Liver (tissue), 9 donors: ENCODE data around the gene HS3ST6. TPM values are rescaled to one million over a fixed set of nuclear protein-coding genes. Genes with fewer than 3 reads are reported as not detected.

Source experiments
- DNase-seq: peaks from one replicate; pipeline ENCODE4 v3.0.0-alpha.2; 2017; ENCODE audit warnings: low spot score
- H3K27ac ChIP-seq, 2 donors: one replicate each; pipeline ENCODE4 v1.7.0; 2013; ENCODE audit warnings: inconsistent platforms in 2 of 2, low read length in 2 of 2, control low read depth in 1 of 2, low read depth in 1 of 2, mild to moderate bottlenecking in 1 of 2
- H3K27me3 ChIP-seq, 4 donors: one replicate each; pipeline versions ENCODE4 v1.6.1 to v1.7.0; 2013; ENCODE audit warnings: low read length in 3 of 4, inconsistent platforms in 1 of 4, mild to moderate bottlenecking in 1 of 4, moderate library complexity in 1 of 4; ENCODE audit not compliant: control insufficient read depth in 4 of 4, insufficient read depth in 4 of 4
- H3K36me3 ChIP-seq, 4 donors: one replicate each; pipeline versions ENCODE4 v1.6.1 to v1.7.0; 2013; ENCODE audit warnings: low read length in 3 of 4, mild to moderate bottlenecking in 3 of 4, low read depth in 1 of 4, moderate library complexity in 1 of 4; ENCODE audit not compliant: control insufficient read depth in 4 of 4, insufficient read depth in 3 of 4
- H3K4me1 ChIP-seq, 4 donors: one replicate each; pipeline versions ENCODE4 v1.6.1 to v1.7.0; 2013; ENCODE audit warnings: low read length in 3 of 4, mild to moderate bottlenecking in 3 of 4, moderate library complexity in 1 of 4; ENCODE audit not compliant: control insufficient read depth in 4 of 4, insufficient read depth in 4 of 4
- H3K4me3 ChIP-seq, 3 donors: one replicate each; pipeline versions ENCODE4 v1.6.1 to v1.7.0; 2013; ENCODE audit warnings: low read length in 3 of 3, control low read depth in 1 of 3, low read depth in 1 of 3, mild to moderate bottlenecking in 1 of 3
- H3K9ac ChIP-seq, 2 donors: one replicate each; pipeline ENCODE4 v1.7.0; 2013; ENCODE audit warnings: low read length in 2 of 2, mild to moderate bottlenecking in 2 of 2, moderate library complexity in 2 of 2, control low read depth in 1 of 2, low read depth in 1 of 2
- H3K9me3 ChIP-seq, 4 donors: one replicate each; pipeline versions ENCODE4 v1.6.1 to v1.7.0; 2013; ENCODE audit warnings: low read length in 3 of 4; ENCODE audit not compliant: control insufficient read depth in 4 of 4
- CTCF ChIP-seq: fragments of 150-350 bp; IDR thresholded peaks from 2 replicates; pipeline ENCODE4 v1.5.1; 2017; ENCODE audit warnings: improper control_type of control experiment, low read depth, low read length; ENCODE audit not compliant: missing input control
- EGR1 ChIP-seq, 2 donors: IDR thresholded peaks; 2 replicates each; pipeline ENCODE4 v1.6.1; 2016 to 2018; ENCODE audit warnings: antibody characterized with exemption in 2 of 2, low read depth in 2 of 2
- FOXA1 ChIP-seq: IDR thresholded peaks from 2 replicates; pipeline ENCODE4 v1.6.1; 2016; ENCODE audit warnings: antibody characterized with exemption
- FOXA2 ChIP-seq: IDR thresholded peaks from 2 replicates; pipeline ENCODE4 v1.6.1; 2016; ENCODE audit warnings: antibody characterized with exemption
- GABPA ChIP-seq, 2 donors: IDR thresholded peaks in 1 of 2; conservative IDR thresholded peaks in 1 of 2; 2 replicates each; pipeline ENCODE4 v1.6.1; 2016; ENCODE audit warnings: antibody characterized with exemption in 2 of 2, mild to moderate bottlenecking in 1 of 2, moderate library complexity in 1 of 2
- HNF4A ChIP-seq, 2 donors: conservative IDR thresholded peaks; 2 replicates each; pipeline ENCODE4 v1.6.1; 2016; ENCODE audit warnings: antibody characterized with exemption in 2 of 2, mild to moderate bottlenecking in 2 of 2
- HNF4G ChIP-seq: IDR thresholded peaks from 2 replicates; pipeline ENCODE4 v1.6.1; 2016; ENCODE audit warnings: antibody characterized with exemption
- JUND ChIP-seq, 2 donors: IDR thresholded peaks; 2 replicates each; pipeline ENCODE4 v1.6.1; 2016; ENCODE audit warnings: antibody characterized with exemption in 2 of 2
- MAX ChIP-seq: IDR thresholded peaks from 2 replicates; pipeline ENCODE4 v1.6.1; 2016; ENCODE audit warnings: antibody characterized with exemption
- NR2F2 ChIP-seq: IDR thresholded peaks from 2 replicates; pipeline ENCODE4 v1.6.1; 2016; ENCODE audit warnings: antibody characterized with exemption
- RAD21 ChIP-seq, 2 donors: IDR thresholded peaks; 2 replicates each; pipeline ENCODE4 v1.6.1; 2016; ENCODE audit warnings: antibody characterized with exemption in 2 of 2, mild to moderate bottlenecking in 2 of 2
- RXRA ChIP-seq, 2 donors: IDR thresholded peaks; 2 replicates each; pipeline ENCODE4 v1.6.1; 2017 to 2018; ENCODE audit warnings: antibody characterized with exemption in 2 of 2, mild to moderate bottlenecking in 1 of 2
- SP1 ChIP-seq: IDR thresholded peaks from 2 replicates; pipeline ENCODE4 v1.6.1; 2018; ENCODE audit warnings: antibody characterized with exemption, mild to moderate bottlenecking
- TAF1 ChIP-seq: conservative IDR thresholded peaks from 2 replicates; pipeline ENCODE4 v1.6.1; 2016; ENCODE audit warnings: antibody characterized with exemption, mild to moderate bottlenecking
- YY1 ChIP-seq: IDR thresholded peaks from 2 replicates; pipeline ENCODE4 v1.6.1; 2016; ENCODE audit warnings: antibody characterized with exemption, mild to moderate bottlenecking
- WGBS: extraction: QIAGEN DNeasy Blood & Tissue Kit; methylation state at CpG from one replicate; pipeline ENCODE4 v1.1.7; 2013; 5-methylcytosine and 5-hydroxymethylcytosine counted together
- polyA plus RNA-seq, 2 donors: library from polyadenylated mRNA; stranded (reverse) in 1 of 2; unstranded in 1 of 2; fragments of 200-250 nt in 1 of 2; fragments of >200 nt in 1 of 2; fragmentation: Nextera tagmentation in 1 of 2; extraction: Ambion mirVana in 1 of 2; gene quantifications; one replicate each; pipeline versions ENCODE4 v1.2.1 to v1.2.3, GENCODE V29; 2013 to 2015
- total RNA-seq, 2 donors: library from RNA; depleted of rRNA; stranded (reverse); fragments of >200 nt; gene quantifications; one replicate each; pipeline ENCODE4 v1.2.3, GENCODE V29; 2014
- TF ChIP-seq, protein P1 (sequence below): IDR thresholded peaks from 2 replicates; pipeline ENCODE4 v1.6.1; 2016; ENCODE audit warnings: antibody characterized with exemption
- TF ChIP-seq, protein P2 (sequence below): IDR thresholded peaks from 2 replicates; pipeline ENCODE4 v1.6.1; 2016; ENCODE audit warnings: antibody characterized with exemption, mild to moderate bottlenecking
- donor health status: healthy.
- donor health status: healthy.
- donor health status: healthy.
- donor health status: healthy.
- donor health status: healthy.

The HS3ST6 gene
- total and polyA plus RNA-seq, 4 donors: not detected

DNA sequence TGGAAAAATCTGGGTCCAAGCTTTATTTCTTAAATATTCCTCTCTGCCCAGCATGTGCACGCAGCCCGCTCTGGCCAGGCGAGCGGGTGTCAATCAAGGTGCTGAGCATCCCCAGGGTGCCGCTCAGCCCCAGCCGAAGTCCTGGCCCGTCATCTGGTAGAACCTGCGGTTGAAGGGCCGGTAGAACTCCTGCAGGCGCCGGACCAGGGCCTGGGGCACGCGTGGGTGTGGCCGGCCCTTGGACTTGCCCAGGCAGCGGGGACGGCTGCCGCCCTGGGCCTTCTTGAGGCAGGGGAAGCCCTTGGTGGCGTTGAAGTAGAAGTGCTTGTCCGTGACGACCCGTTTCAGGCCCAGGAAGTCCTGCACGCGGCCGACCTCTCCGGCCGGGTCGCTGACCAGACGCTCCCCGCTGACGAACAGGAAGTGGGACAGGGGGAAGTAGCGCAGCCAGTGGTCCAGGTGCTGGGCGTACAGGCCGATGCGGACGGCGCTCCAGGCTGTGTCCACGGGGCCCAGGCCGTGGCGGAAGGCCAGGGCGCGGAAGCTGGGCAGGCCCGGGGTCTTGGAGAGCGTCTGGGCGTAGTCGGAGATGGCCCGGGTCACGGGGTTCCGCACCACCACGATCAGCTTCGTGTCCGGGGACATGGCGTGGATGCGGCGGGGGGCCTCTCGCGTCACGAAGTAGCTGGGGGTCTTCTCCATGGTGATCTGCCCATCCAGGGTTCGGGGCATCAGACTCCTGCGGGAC is 6.6 kb downstream of the HS3ST6 start:
- no peak overlapping the region for H3K4me3 ChIP-seq
- H3K27me3 ChIP-seq: peaks cover 0 to 3% (median 1%) of the 10 kb centered on the region in 4 donors
- H3K27ac ChIP-seq: no peak overlapping the region
- H3K9ac ChIP-seq: no peak overlapping the region
- H3K4me1 ChIP-seq: no peaks in the 10 kb centered on the region
- no peaks in the 10 kb centered on the region for H3K36me3 ChIP-seq
- no peaks in the 10 kb centered on the region for H3K9me3 ChIP-seq
- no peak for DNase-seq
- TF ChIP-seq, protein P1, sequence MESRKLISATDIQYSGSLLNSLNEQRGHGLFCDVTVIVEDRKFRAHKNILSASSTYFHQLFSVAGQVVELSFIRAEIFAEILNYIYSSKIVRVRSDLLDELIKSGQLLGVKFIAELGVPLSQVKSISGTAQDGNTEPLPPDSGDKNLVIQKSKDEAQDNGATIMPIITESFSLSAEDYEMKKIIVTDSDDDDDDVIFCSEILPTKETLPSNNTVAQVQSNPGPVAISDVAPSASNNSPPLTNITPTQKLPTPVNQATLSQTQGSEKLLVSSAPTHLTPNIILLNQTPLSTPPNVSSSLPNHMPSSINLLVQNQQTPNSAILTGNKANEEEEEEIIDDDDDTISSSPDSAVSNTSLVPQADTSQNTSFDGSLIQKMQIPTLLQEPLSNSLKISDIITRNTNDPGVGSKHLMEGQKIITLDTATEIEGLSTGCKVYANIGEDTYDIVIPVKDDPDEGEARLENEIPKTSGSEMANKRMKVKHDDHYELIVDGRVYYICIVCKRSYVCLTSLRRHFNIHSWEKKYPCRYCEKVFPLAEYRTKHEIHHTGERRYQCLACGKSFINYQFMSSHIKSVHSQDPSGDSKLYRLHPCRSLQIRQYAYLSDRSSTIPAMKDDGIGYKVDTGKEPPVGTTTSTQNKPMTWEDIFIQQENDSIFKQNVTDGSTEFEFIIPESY: no peak
- TF ChIP-seq GABPA (IDR thresholded peaks at IDR 0.05 in 1 of 2, conservative IDR thresholded peaks at IDR 0.05 in 1 of 2) (no peak), JUND (IDR thresholded peaks at IDR 0.05) (no peak), FOXA2 (no peak), YY1 (no peak)
- TF ChIP-seq, protein P2, sequence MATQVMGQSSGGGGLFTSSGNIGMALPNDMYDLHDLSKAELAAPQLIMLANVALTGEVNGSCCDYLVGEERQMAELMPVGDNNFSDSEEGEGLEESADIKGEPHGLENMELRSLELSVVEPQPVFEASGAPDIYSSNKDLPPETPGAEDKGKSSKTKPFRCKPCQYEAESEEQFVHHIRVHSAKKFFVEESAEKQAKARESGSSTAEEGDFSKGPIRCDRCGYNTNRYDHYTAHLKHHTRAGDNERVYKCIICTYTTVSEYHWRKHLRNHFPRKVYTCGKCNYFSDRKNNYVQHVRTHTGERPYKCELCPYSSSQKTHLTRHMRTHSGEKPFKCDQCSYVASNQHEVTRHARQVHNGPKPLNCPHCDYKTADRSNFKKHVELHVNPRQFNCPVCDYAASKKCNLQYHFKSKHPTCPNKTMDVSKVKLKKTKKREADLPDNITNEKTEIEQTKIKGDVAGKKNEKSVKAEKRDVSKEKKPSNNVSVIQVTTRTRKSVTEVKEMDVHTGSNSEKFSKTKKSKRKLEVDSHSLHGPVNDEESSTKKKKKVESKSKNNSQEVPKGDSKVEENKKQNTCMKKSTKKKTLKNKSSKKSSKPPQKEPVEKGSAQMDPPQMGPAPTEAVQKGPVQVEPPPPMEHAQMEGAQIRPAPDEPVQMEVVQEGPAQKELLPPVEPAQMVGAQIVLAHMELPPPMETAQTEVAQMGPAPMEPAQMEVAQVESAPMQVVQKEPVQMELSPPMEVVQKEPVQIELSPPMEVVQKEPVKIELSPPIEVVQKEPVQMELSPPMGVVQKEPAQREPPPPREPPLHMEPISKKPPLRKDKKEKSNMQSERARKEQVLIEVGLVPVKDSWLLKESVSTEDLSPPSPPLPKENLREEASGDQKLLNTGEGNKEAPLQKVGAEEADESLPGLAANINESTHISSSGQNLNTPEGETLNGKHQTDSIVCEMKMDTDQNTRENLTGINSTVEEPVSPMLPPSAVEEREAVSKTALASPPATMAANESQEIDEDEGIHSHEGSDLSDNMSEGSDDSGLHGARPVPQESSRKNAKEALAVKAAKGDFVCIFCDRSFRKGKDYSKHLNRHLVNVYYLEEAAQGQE: no peak
- WGBS: 93% methylated on average over 59 of the region's 59 CpGs

DNA sequence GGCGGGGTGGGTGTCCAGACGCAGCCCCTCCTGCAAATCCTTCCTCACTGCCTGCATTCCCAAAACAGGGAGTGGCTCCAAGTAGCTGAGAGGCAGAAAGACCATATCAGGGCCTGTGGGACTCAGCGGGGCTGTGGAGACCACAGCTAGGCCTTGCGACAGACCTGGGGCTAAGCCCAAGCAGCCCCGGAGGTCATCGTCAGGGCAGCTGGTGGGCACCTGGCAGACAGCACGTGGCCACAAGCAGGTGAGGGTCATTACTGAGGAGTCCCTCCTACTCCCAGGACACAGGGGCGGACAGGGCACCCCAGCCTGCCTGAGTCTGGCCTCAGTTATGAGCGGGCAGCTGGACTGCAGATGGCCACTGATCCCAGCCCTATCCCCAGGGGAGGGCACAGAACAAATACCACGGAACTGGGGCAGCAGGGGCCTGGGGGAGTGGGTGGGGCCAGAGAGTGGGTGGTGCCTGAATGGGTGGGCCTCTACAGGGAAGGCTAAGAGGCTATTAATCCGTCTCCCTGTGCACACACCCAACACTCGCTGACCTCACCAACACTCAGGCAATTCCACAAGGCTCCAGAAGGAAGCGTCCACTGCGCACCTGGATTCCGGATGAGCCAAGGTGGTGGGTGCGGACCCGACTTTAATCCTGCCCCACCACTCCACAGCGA is 8.5 kb downstream of the HS3ST6 start:
- Histone ChIP-seq H3K27ac (no peak overlapping the region), H3K9ac (no peak overlapping the region), H3K36me3 (no peaks in the 10 kb centered on the region), H3K27me3 (no peaks in the 10 kb centered on the region), H3K4me1 (no peaks in the 10 kb centered on the region), H3K4me3 (no peak overlapping the region), H3K9me3 (no peaks in the 10 kb centered on the region)
- no peak for DNase-seq
- TF ChIP-seq MAX (no peak), RXRA (IDR thresholded peaks at IDR 0.05) (no peak), EGR1 (IDR thresholded peaks at IDR 0.05; ENCODE audit: low read depth in 2 of 2) (no peak), RAD21 (IDR thresholded peaks at IDR 0.05) (no peak), TAF1 (no peak), SP1 (no peak), CTCF (no peak), YY1 (no peak), GABPA (IDR thresholded peaks at IDR 0.05 in 1 of 2, conservative IDR thresholded peaks at IDR 0.05 in 1 of 2) (no peak), NR2F2 (no peak), HNF4A (conservative IDR thresholded peaks at IDR 0.05) (no peak), FOXA2 (no peak), FOXA1 (no peak), JUND (IDR thresholded peaks at IDR 0.05) (no peak), HNF4G (no peak)
- TF ChIP-seq, protein P1: no peak
- TF ChIP-seq, protein P2: no peak
- WGBS: 84% methylated on average over 18 of the region's 18 CpGs
